Measurements from ENCODE around the gene ZNF320. TPM values are rescaled to one million over a fixed set of nuclear protein-coding genes. Genes with fewer than 3 reads are reported as not detected.
A peak's percentile ranks its signal among the peaks of the same experiment; 100 is the strongest.
"Not testable (repeated sequence)": the region's sequence is repeated elsewhere in the genome, so short reads cannot be mapped to it uniquely, and the experiment has no call there.

The ZNF320 gene
- total and polyA plus RNA-seq, 7 donors: 2.1 to 8.8 (median 6.5) TPM

- ATAC-seq (no peak), DNase-seq (no peak)
- intact Hi-C loops (cut with DNase I): no loop called here
- no peaks in the 10 kb centered on the region for H3K36me3 ChIP-seq (ENCODE audit: insufficient read depth in 1 of 2, low read depth in 1 of 2)
- TF ChIP-seq CTCF (IDR thresholded peaks at IDR 0.05): no peak
- no peak overlapping the region for H3K27ac ChIP-seq
- peaks cover 0 to under 1% (median 0%) of the 10 kb centered on the region in 3 donors for H3K27me3 ChIP-seq (ENCODE audit: insufficient read depth in 3 of 3, low read length in 2 of 3)
- H3K4me3 ChIP-seq: no peak overlapping the region
- peaks cover 6% of the 10 kb centered on the region for H3K4me1 ChIP-seq
- WGBS, 3 donors: 78 to 87% (median 86%) methylated on average over 17 of the region's 17 CpGs
- H3K9me3 ChIP-seq: peaks cover 32% of the 10 kb centered on the region
Observed at GRCh38 chr19:52943884-52944643, 46.6 kb upstream of the ZNF320 start.

- no peak for TF ChIP-seq CTCF (IDR thresholded peaks at IDR 0.05)
- peaks cover 25% of the 10 kb centered on the region for H3K9me3 ChIP-seq
- H3K4me1 ChIP-seq: peaks cover 6% of the 10 kb centered on the region
- H3K36me3 ChIP-seq (ENCODE audit: insufficient read depth in 1 of 2, low read depth in 1 of 2): no peaks in the 10 kb centered on the region
- no peaks in the 10 kb centered on the region for H3K27me3 ChIP-seq (ENCODE audit: insufficient read depth in 3 of 3, low read length in 2 of 3)
- 60 to 66% (median 63%) methylated on average over 26 to 29 of the region's 29 CpGs for WGBS, 3 donors
- DNase-seq: no peak
- no peak for ATAC-seq
- H3K27ac ChIP-seq: peak overlapping the region; percentile 42
- peak overlapping the region; percentile 82 for H3K4me3 ChIP-seq
- intact Hi-C loops (cut with DNase I): no loop called here
Observed at GRCh38 chr19:52943134-52943883, 45.9 kb upstream of the ZNF320 start.

- H3K9me3 ChIP-seq: peaks cover 18% of the 10 kb centered on the region
- peak overlapping the region; percentile 82 for H3K4me3 ChIP-seq
- peak; percentile 95 to 99 (median 98) for ATAC-seq
- H3K27me3 ChIP-seq (ENCODE audit: insufficient read depth in 3 of 3, low read length in 2 of 3): no peaks in the 10 kb centered on the region
- DNase-seq: peak; percentile 92 to 94
- H3K4me1 ChIP-seq: peaks cover 6% of the 10 kb centered on the region
- intact Hi-C loops (cut with DNase I): no loop called here
- 0 to 1% (median 1%) methylated on average over 42 to 43 of the region's 43 CpGs for WGBS, 3 donors
- H3K36me3 ChIP-seq (ENCODE audit: insufficient read depth in 1 of 2, low read depth in 1 of 2): no peaks in the 10 kb centered on the region
- TF ChIP-seq CTCF (IDR thresholded peaks at IDR 0.05): no peak
- H3K27ac ChIP-seq: peak overlapping the region; percentile 66
Observed at GRCh38 chr19:52942386-52943133, 45.1 kb upstream of the ZNF320 start.

- no peak for TF ChIP-seq CTCF (IDR thresholded peaks at IDR 0.05)
- 0 to 1% (median 0%) methylated on average over 26 of the region's 26 CpGs for WGBS, 3 donors
- Histone ChIP-seq H3K4me3 (peak overlapping the region; percentile 82), H3K4me1 (peaks cover 6% of the 10 kb centered on the region), H3K27me3 (ENCODE audit: insufficient read depth in 3 of 3, low read length in 2 of 3) (no peaks in the 10 kb centered on the region), H3K36me3 (ENCODE audit: insufficient read depth in 1 of 2, low read depth in 1 of 2) (no peaks in the 10 kb centered on the region), H3K27ac (peak overlapping the region; percentile 66), H3K9me3 (peaks cover 12% of the 10 kb centered on the region)
- peak; percentile 42 to 54 for DNase-seq
- intact Hi-C loops (cut with DNase I): no loop called here
- peak; percentile 30 to 68 (median 48) for ATAC-seq
Observed at GRCh38 chr19:52941941-52942385, 44.5 kb upstream of the ZNF320 start.

- H3K9me3 ChIP-seq; H3K4me1 ChIP-seq; ATAC-seq; H3K27me3 ChIP-seq (ENCODE audit: insufficient read depth in 3 of 3, low read length in 2 of 3); intact Hi-C loops (cut with DNase I); H3K27ac ChIP-seq; H3K36me3 ChIP-seq (ENCODE audit: insufficient read depth in 1 of 2, low read depth in 1 of 2); DNase-seq: not testable (repeated sequence)
- peak overlapping the region; percentile 82 for H3K4me3 ChIP-seq
- 37 to 43% (median 41%) methylated on average over 2 of the region's 2 CpGs for WGBS, 3 donors
Observed at GRCh38 chr19:52941523-52941922, 44.1 kb upstream of the ZNF320 start.

- H3K9me3 ChIP-seq; H3K36me3 ChIP-seq (ENCODE audit: insufficient read depth in 1 of 2, low read depth in 1 of 2); H3K27ac ChIP-seq; H3K27me3 ChIP-seq (ENCODE audit: insufficient read depth in 3 of 3, low read length in 2 of 3); DNase-seq; H3K4me3 ChIP-seq; intact Hi-C loops (cut with DNase I); H3K4me1 ChIP-seq; ATAC-seq: not testable (repeated sequence)
- 75 to 83% (median 78%) methylated on average over 5 of the region's 5 CpGs for WGBS, 3 donors
Observed at GRCh38 chr19:52940905-52941304, 43.5 kb upstream of the ZNF320 start.

Measured in psoas muscle (tissue), 8 donors.